ENCODE results near the gene CAST.
"Not testable (repeated sequence)": the region's sequence is repeated elsewhere in the genome, so short reads cannot be mapped to it uniquely, and the experiment has no call there.

Gene CAST

GRCh38 chr5:96714951-96715451 is 52.8 kb downstream of the CAST start:
- DNase-seq (ENCODE audit: low read depth) = peak; percentile 93

GRCh38 chr5:96716007-96716406 is 53.8 kb downstream of the CAST start:
- DNase-seq (ENCODE audit: low read depth) = no peak

GRCh38 chr5:96716716-96717115 is 54.5 kb downstream of the CAST start:
- no peak for DNase-seq (ENCODE audit: low read depth)

GRCh38 chr5:96717874-96718273 is 55.7 kb downstream of the CAST start:
- no peak for DNase-seq (ENCODE audit: low read depth)

DNA sequence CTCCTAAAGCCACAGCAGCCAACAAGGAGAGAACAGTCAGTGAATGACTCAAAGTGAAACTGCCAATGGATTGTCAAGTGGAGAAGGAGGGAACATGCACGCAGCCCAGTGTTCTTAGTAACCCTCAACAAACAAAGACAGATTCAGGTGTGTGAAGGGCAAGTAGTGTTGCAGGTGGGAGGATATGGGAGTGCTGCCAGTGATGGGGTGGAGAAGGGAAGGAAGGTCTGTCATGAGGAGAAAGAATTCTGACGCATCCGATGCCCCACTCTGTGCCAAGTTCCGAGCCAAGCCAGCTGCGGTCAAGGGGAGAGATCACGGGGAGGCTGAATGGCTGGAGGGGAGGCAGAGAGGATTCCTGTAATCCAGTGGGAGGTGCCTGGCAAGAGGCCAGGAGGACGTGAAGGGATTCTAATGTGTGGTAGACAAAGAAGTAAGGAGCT is 56.5 kb downstream of the CAST start:
- DNase-seq (ENCODE audit: low read depth) = no peak

- no peak for DNase-seq (ENCODE audit: low read depth)
Observed at GRCh38 chr5:96720408-96720807, 58.2 kb downstream of the CAST start.

DNA sequence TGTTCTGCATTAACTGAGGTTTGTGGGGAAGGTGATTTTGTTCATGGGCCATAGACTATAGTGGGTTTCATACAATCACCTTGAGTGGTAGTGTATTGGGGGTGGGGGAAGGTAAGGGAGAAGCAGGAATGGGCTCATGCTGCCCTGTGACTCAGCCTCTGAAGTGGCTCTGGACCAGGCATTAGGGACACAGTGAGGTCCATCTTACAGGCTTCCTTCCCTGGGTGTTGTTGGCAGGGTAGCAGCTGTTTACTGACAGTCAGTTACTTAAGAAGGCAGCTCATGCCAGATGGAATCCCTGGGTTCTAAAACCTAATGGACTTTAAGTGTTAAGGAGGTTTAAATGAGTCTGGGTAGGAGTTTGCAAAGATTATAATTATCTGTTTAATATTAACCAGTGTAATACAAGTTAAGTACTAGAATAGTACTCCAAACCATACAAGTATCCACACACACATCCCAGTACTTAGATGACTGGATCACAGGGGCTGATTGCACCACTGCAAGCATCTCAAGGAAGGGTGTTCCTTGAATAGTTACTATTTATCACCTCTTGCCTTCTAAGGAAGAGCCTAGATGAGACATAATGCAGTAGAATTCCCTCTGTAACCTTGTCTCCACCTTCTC is 59.3 kb downstream of the CAST start:
- no peak for DNase-seq (ENCODE audit: low read depth)

DNA sequence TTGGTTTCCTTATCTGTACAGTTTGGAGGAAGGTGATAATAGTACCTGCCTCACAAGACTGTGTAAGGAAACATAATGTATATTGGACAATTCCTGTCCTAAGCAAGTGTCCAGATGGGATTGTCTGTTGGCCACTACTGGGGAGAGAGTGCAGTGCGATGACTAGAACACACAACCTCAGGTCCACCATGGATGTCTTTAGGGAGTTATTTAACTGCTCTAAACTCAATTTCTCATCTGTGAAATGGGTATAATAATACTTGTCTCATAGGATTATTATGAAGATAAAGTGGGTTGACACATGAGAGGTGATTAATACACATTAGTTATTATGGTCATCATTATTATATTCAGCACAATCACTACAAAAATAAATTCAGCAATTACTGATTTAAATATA is 63.1 kb downstream of the CAST start:
- no peak for DNase-seq (ENCODE audit: low read depth)

DNA sequence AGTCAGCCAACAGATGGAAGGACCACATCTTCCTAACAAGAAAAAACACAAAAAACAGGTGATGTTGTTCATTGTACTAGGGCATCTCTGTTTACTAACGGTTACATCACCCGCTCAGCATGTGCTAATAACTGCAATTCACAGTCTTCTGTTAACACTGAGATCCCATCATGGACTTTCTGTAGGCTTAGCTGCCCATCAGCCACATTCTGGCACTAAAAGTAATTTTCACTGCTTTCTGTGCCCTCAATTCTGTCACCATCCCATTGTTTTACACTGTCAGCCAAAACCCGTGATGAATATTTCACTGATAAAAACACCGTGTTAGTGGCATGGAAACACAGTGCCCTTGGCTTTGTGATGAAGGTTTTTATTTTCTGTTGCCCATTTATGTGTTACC is 64.6 kb downstream of the CAST start:
- DNase-seq (ENCODE audit: low read depth) = no peak

GRCh38 chr5:96729156-96729555 is 67.0 kb downstream of the CAST start:
- no peak for DNase-seq (ENCODE audit: low read depth)

GRCh38 chr5:96730586-96730985 is 68.4 kb downstream of the CAST start:
- no peak for DNase-seq (ENCODE audit: low read depth)

GRCh38 chr5:96733771-96734500 is 71.8 kb downstream of the CAST start:
- no peak for DNase-seq (ENCODE audit: low read depth)

DNA sequence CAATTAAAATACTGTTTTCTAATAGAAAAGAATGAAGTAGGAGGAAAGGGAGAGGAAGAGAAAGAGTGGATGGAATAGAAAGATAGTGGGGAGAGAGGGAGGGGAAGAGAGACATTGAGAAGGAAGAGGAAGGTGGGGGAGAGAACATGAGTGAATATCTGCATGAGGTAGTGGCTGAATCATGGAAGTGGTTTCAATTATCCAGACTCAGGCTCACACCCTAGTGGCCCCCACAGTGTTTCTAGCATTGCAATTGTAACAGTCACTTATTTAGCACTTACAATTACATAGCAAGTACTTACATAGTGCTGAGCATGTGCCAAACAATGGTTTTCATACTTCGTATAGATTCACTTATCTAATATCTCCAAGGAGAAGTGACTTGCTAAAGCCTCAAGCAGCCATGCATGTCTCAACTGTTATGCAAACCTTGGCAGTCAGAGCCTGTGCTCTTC is 72.7 kb downstream of the CAST start:
- no peak for DNase-seq (ENCODE audit: low read depth)

- DNase-seq (ENCODE audit: low read depth) = no peak
Observed at GRCh38 chr5:96736937-96737336, 74.8 kb downstream of the CAST start.

GRCh38 chr5:96741106-96741505 is 78.9 kb downstream of the CAST start:
- no peak for DNase-seq (ENCODE audit: low read depth)

DNA sequence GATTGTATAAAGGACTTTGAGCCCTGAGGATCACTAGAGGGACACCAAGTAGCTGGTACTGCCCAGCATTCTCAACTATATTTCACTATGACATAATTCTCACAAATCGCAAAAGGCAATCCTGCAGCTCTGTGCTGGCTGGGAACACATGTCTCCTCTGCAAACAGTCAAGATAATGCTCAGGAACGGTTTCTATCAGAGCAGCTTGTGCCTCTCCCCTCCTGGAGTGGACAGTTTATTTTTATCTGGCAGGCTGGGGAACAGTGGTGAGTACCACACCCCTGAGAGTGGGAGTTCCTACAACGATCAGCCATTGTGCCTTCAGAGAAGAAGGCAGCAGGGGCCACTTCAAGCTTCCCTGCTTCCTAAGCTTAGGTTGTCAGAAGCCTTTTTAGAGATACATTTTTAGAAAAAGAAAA is 79.7 kb downstream of the CAST start:
- no peak for DNase-seq (ENCODE audit: low read depth)

- no peak for DNase-seq (ENCODE audit: low read depth)
Observed at GRCh38 chr5:96742538-96742937, 80.4 kb downstream of the CAST start.

DNA sequence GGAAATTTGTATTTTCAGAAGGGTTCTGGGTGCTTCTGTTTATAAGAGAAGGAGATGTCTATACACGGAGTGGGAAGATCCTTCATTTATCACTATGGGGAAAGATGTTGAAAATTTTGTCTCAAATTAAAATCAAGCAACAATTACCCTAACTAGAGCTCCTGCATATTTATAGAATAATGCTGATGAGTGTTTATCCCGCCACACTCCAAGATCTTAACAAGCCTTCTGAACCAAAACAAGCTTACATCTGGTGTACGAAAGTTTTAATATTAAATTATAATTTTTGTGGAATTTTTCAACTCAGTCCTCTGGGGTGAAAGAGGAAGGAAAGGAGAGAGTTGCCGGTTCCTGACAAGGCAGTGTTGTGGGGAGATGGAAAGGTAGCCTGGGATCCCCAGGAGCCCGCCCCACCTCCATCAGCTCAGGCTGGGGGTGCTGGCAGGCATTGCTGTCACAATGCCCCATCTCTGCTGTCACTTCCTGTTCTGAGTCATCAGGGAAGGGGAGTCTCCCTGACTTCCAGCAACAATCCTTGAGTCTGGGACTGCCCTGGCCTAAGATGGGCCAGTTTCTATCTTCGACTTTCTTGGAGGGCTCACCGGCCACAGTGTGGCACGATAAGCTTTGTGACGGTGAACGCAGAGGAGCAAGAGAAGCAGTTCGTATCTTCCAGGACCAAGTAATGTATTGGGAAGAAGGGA is 81.0 kb downstream of the CAST start:
- no peak for DNase-seq (ENCODE audit: low read depth)

- no peak for DNase-seq (ENCODE audit: low read depth)
Observed at GRCh38 chr5:96743805-96744204, 81.6 kb downstream of the CAST start.

DNA sequence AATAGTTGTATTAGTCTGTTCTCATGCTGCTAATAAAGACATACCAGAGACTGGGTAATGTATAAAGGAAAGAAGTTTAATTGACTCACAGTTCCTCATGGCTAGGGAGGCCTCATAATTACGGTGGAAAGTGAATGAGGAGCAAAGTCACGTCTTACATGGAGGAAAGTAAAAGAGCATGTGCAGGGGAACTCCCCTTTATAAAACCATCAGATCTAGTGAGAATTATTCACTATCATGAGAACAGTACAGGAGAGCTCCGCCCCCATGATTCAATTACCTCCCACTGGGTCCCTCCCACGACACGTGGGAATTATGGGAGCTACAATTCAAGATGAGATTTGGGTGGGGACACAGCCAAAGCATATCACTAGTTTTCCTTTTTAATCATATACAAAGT is 82.0 kb downstream of the CAST start:
- not testable (repeated sequence) for DNase-seq (ENCODE audit: low read depth)

- DNase-seq (ENCODE audit: low read depth) = no peak
Observed at GRCh38 chr5:96745025-96745424, 82.8 kb downstream of the CAST start.

DNA sequence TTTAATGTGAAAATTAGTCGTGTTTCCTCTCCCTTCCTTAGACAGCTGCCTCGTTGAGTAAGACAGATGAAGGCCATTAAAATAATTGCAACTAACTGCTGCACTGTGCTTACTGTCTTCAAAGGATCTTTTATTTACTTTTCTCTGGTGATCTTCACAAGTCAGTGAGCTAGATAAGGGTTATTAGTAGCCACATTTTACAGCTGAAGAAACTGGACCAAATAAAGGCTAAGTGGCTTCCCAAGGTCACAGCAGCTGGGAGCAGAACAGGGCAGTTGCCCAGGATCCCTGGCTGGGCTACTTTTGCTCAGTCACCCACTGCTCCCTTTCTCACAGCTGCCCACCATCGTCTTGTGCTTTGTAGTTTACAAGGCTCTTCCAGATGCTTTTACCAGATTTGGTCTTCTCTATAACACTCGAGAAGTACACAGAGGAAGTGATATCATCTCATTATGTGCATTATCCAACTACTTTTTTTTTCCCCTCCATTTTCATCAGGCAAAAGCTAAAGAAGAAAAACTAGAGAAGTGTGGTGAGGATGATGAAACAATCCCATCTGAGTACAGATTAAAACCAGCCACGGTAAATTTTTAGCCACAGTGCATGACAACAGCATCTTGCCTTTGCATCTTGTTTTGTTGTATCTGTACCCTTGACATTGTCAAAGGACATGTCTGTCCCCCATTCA is 83.8 kb downstream of the CAST start:
- DNase-seq (ENCODE audit: low read depth) = no peak

All from fibroblast of the conjunctiva (primary cell).